GM23338 (cell line): Measurements from ENCODE around the gene KCNB1.

Source experiments
- CREB1 ChIP-seq: fragments of 250-450 bp; sonication (Bioruptor Pico); IDR thresholded peaks from 2 replicates; pipeline ENCODE4 v1.5.0; 2020; ENCODE audit warnings: low read depth, mild to moderate bottlenecking, moderate library complexity
- EZH2 ChIP-seq: fragments of 200-600 bp; sonication (generic); IDR thresholded peaks from one replicate; pipeline ENCODE4 v1.8.0; 2017; ENCODE audit warnings: antibody characterized with exemption, mild to moderate bottlenecking, low read depth; ENCODE audit not compliant: unreplicated experiment
- EZH2phosphoT487 ChIP-seq: fragments of 200-600 bp; sonication (generic); IDR thresholded peaks from one replicate; pipeline ENCODE4 v1.8.1; 2018; ENCODE audit warnings: antibody characterized with exemption; ENCODE audit not compliant: unreplicated experiment
- POLR2AphosphoS5 ChIP-seq: IDR thresholded peaks from 2 replicates; pipeline ENCODE4 v1.6.1; 2016; ENCODE audit warnings: antibody characterized with exemption, low read depth
- REST ChIP-seq: IDR thresholded peaks from one replicate; pipeline ENCODE4 v1.6.1; 2018; ENCODE audit warnings: antibody characterized with exemption; ENCODE audit not compliant: unreplicated experiment
- TF ChIP-seq, protein P1 (sequence below), 2 experiments: fragments of 200-600 bp in 1 of 2; sonication (generic) in 1 of 2; conservative IDR thresholded peaks; 2 replicates each; pipeline versions ENCODE4 v1.5.1 to v1.6.1; 2016 to 2017; ENCODE audit warnings: antibody characterized with exemption in 2 of 2, low read depth in 2 of 2, mild to moderate bottlenecking in 2 of 2, moderate library complexity in 1 of 2
- TF ChIP-seq, protein P2 (sequence below): IDR thresholded peaks from 2 replicates; pipeline ENCODE4 v1.6.1; 2016; ENCODE audit warnings: antibody characterized with exemption

- TF ChIP-seq, protein P1, sequence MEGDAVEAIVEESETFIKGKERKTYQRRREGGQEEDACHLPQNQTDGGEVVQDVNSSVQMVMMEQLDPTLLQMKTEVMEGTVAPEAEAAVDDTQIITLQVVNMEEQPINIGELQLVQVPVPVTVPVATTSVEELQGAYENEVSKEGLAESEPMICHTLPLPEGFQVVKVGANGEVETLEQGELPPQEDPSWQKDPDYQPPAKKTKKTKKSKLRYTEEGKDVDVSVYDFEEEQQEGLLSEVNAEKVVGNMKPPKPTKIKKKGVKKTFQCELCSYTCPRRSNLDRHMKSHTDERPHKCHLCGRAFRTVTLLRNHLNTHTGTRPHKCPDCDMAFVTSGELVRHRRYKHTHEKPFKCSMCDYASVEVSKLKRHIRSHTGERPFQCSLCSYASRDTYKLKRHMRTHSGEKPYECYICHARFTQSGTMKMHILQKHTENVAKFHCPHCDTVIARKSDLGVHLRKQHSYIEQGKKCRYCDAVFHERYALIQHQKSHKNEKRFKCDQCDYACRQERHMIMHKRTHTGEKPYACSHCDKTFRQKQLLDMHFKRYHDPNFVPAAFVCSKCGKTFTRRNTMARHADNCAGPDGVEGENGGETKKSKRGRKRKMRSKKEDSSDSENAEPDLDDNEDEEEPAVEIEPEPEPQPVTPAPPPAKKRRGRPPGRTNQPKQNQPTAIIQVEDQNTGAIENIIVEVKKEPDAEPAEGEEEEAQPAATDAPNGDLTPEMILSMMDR (conservative IDR thresholded peaks at IDR 0.05; ENCODE audit: low read depth in 2 of 2) = no peak
- TF ChIP-seq EZH2 (no peak), REST (no peak), POLR2AphosphoS5 (no peak), CREB1 (CRISPR knock-in tag) (no peak), EZH2phosphoT487 (no peak)
- TF ChIP-seq, protein P2, sequence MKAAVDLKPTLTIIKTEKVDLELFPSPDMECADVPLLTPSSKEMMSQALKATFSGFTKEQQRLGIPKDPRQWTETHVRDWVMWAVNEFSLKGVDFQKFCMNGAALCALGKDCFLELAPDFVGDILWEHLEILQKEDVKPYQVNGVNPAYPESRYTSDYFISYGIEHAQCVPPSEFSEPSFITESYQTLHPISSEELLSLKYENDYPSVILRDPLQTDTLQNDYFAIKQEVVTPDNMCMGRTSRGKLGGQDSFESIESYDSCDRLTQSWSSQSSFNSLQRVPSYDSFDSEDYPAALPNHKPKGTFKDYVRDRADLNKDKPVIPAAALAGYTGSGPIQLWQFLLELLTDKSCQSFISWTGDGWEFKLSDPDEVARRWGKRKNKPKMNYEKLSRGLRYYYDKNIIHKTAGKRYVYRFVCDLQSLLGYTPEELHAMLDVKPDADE = no peak
Measured at GRCh38 chr20:49338061-49338460, 144.4 kb downstream of the KCNB1 start.
